ENCODE measurements around the gene LRCOL1. TPM values are rescaled to one million over a fixed set of nuclear protein-coding genes. Genes with fewer than 3 reads are reported as not detected.

The LRCOL1 gene
- total RNA-seq, 1 experiment from 2014 or later, result not detected

DNA sequence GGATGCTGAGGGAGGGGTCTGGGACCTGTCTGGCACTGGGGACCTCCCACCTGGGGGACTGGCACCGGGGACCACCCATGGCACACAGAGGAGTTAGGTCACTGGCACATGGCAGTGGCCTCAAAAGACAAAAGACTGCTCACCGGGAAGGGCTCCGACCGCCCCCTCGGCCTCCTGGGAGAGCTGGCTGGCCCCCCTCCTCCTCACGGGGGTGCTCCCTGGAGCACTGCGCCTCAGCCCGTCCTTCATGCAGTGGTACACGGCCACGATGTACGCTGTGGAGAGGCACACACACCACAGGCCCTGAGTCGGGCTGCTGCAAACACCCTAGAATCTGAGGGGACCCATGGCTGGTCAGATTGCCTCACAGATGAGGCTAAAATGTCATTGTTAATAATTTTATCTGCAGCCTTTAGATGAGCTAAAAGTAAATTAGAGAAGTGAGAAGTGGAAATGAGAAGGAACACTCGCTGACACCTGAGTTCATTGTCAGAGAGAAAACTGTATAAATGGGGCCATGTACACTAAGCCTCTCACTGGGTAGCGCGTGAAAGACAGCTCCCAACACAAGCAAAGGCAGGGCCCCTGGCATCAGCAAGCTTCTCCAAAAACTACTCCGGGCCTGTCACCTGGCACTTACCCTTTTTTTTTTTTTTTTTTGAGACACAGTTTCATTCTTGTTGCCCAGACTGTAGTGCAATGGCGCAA is 22.3 kb upstream of the LRCOL1 start:
- H3K9me3 Mint-ChIP-seq (ENCODE audit: unreplicated experiment), result no peaks in the 10 kb centered on the region
- H3K27ac Mint-ChIP-seq (ENCODE audit: unreplicated experiment), result no peak overlapping the region
- Histone ChIP-seq H3K9me3 (no peaks in the 10 kb centered on the region), H3K27me3 (replicated peaks; ENCODE audit: control insufficient read depth, insufficient read depth, low read length) (no peaks in the 10 kb centered on the region), H3K4me3 (ENCODE audit: low read depth, low read length) (no peak overlapping the region), H3K36me3 (ENCODE audit: control insufficient read depth, insufficient read depth, low read length) (peaks cover 10% of the 10 kb centered on the region), H3K4me1 (no peaks in the 10 kb centered on the region)
- intact Hi-C loops (cut with micrococcal nuclease; ENCODE audit: unreplicated experiment), result no loop called here
- DNase-seq, result no peak
- no peak overlapping the region for H3K4me3 Mint-ChIP-seq (ENCODE audit: unreplicated experiment)
- ChIA-PET POLR2A (no interaction called here), CTCF (no interaction called here)
- TF ChIP-seq, protein P1, sequence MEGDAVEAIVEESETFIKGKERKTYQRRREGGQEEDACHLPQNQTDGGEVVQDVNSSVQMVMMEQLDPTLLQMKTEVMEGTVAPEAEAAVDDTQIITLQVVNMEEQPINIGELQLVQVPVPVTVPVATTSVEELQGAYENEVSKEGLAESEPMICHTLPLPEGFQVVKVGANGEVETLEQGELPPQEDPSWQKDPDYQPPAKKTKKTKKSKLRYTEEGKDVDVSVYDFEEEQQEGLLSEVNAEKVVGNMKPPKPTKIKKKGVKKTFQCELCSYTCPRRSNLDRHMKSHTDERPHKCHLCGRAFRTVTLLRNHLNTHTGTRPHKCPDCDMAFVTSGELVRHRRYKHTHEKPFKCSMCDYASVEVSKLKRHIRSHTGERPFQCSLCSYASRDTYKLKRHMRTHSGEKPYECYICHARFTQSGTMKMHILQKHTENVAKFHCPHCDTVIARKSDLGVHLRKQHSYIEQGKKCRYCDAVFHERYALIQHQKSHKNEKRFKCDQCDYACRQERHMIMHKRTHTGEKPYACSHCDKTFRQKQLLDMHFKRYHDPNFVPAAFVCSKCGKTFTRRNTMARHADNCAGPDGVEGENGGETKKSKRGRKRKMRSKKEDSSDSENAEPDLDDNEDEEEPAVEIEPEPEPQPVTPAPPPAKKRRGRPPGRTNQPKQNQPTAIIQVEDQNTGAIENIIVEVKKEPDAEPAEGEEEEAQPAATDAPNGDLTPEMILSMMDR (IDR thresholded peaks at IDR 0.05; ENCODE audit: insufficient read depth in 1 of 2, low read depth in 1 of 2, low read length in 1 of 2, severe bottlenecking in 1 of 2, unreplicated experiment in 1 of 2), result no peak
- no TSS peak for BruUV-seq (replicated peaks)
- no peaks in the 10 kb centered on the region for H3K27me3 Mint-ChIP-seq (ENCODE audit: insufficient read depth, unreplicated experiment)
- H3K36me3 Mint-ChIP-seq (ENCODE audit: insufficient read depth, unreplicated experiment), result peaks cover 99% of the 10 kb centered on the region
- H3K4me1 Mint-ChIP-seq (ENCODE audit: low read depth, unreplicated experiment), result peaks cover 18% of the 10 kb centered on the region

DNA sequence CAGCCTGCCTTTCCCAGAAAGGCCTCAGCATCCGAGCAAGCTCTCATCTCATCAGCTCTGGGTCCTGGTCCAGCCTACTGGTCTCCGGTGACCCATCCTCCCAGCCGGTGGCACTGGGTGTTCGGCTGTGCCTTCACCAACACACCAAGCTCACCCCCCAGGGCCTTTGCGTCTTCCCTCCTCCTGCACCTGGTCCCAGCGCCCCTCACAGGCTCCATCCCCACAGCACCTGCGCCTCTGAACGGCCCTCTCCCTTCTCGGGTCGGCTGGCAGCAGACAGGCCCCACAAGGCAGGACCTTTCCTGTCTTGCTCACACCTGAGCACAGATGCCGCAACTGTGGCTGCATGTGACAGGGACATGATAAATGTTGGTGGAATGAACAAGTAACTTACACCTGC is 21.3 kb upstream of the LRCOL1 start:
- CTCF ChIA-PET, result no interaction called here
- no peaks in the 10 kb centered on the region for H3K27me3 ChIP-seq (replicated peaks; ENCODE audit: control insufficient read depth, insufficient read depth, low read length)

DNA sequence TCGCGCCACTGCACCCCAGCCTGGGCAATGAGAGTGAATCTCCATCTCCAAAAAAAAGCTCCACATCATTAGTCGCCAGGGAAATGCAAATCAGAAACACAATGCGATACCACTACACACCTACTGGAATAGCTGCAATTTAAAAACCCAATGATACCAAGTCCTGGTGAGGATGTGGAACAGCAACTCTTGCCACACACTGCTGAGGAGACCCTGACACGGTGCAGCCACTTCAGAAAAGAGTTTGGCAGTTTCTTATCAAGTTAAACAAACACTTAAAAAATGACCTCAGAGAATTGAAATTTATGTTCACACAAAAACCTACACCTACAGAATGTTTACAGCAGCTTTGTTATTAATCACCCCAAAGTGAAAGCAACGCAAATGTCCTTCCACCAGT is 20.3 kb upstream of the LRCOL1 start:
- Histone ChIP-seq H3K36me3 (ENCODE audit: control insufficient read depth, insufficient read depth, low read length) (peaks cover 5% of the 10 kb centered on the region), H3K4me1 (no peaks in the 10 kb centered on the region), H3K4me3 (ENCODE audit: low read depth, low read length) (no peak overlapping the region), H3K9me3 (no peaks in the 10 kb centered on the region), H3K27me3 (replicated peaks; ENCODE audit: control insufficient read depth, insufficient read depth, low read length) (no peaks in the 10 kb centered on the region)
- Mint-ChIP-seq H3K36me3 (ENCODE audit: insufficient read depth, unreplicated experiment) (peaks cover 91% of the 10 kb centered on the region), H3K4me1 (ENCODE audit: low read depth, unreplicated experiment) (peaks cover 18% of the 10 kb centered on the region), H3K4me3 (ENCODE audit: unreplicated experiment) (no peak overlapping the region), H3K9me3 (ENCODE audit: unreplicated experiment) (no peaks in the 10 kb centered on the region), H3K27ac (ENCODE audit: unreplicated experiment) (peak overlapping the region; percentile 64), H3K27me3 (ENCODE audit: insufficient read depth, unreplicated experiment) (no peaks in the 10 kb centered on the region)
- ChIA-PET CTCF (no interaction called here), POLR2A (no interaction called here)
- no peak for DNase-seq
- TF ChIP-seq, protein P1 (IDR thresholded peaks at IDR 0.05; ENCODE audit: insufficient read depth in 1 of 2, low read depth in 1 of 2, low read length in 1 of 2, severe bottlenecking in 1 of 2, unreplicated experiment in 1 of 2), result no peak
- BruUV-seq (replicated peaks), result no TSS peak
- intact Hi-C loops (cut with micrococcal nuclease; ENCODE audit: unreplicated experiment), result no loop called here

More for the DNA sequence above, 21.3 kb upstream of the LRCOL1 start:
- H3K9me3 ChIP-seq, result no peaks in the 10 kb centered on the region
- no peaks in the 10 kb centered on the region for H3K27me3 Mint-ChIP-seq (ENCODE audit: insufficient read depth, unreplicated experiment)
- DNase-seq, result no peak
- peaks cover 95% of the 10 kb centered on the region for H3K36me3 Mint-ChIP-seq (ENCODE audit: insufficient read depth, unreplicated experiment)
- TF ChIP-seq, protein P1 (IDR thresholded peaks at IDR 0.05; ENCODE audit: insufficient read depth in 1 of 2, low read depth in 1 of 2, low read length in 1 of 2, severe bottlenecking in 1 of 2, unreplicated experiment in 1 of 2), result no peak
- no TSS peak for BruUV-seq (replicated peaks)
- no peaks in the 10 kb centered on the region for H3K9me3 Mint-ChIP-seq (ENCODE audit: unreplicated experiment)
- intact Hi-C loops (cut with micrococcal nuclease; ENCODE audit: unreplicated experiment), result no loop called here
- no peaks in the 10 kb centered on the region for H3K4me1 ChIP-seq
- H3K4me3 ChIP-seq (ENCODE audit: low read depth, low read length), result no peak overlapping the region
- peaks cover 18% of the 10 kb centered on the region for H3K4me1 Mint-ChIP-seq (ENCODE audit: low read depth, unreplicated experiment)
- POLR2A ChIA-PET, result no interaction called here
- no peak overlapping the region for H3K4me3 Mint-ChIP-seq (ENCODE audit: unreplicated experiment)
- H3K36me3 ChIP-seq (ENCODE audit: control insufficient read depth, insufficient read depth, low read length), result peaks cover 5% of the 10 kb centered on the region
- H3K27ac Mint-ChIP-seq (ENCODE audit: unreplicated experiment), result peak overlapping the region; percentile 64
